ENCODE results near the gene RBMS3. TPM values are rescaled to one million over a fixed set of nuclear protein-coding genes. Genes with fewer than 3 reads are reported as not detected.

Gene RBMS3
- total and polyA plus RNA-seq, 2 experiments from 2014 or later, result 3.2 to 7.4 TPM

DNA sequence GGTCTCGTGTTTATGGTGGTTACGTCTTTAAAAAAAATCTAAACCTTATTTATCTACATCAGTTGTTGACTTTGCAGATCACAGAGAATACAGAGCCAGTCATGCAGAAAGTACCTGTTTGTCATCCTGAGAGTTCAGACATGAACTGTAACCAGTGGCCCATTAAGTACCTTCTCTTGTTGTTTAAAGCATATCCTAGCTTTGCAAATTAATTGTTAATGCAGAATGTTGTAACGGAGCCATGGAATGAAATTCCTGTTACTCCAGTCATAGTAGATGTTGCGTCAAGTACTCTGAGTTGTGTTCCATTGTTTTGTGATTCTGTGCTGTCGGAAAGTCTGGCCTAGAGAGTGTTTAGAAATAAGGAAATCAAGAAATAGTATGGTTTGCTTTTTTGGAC, 205.2 kb downstream of the RBMS3 start (continued):
- TF ChIP-seq, protein P1, sequence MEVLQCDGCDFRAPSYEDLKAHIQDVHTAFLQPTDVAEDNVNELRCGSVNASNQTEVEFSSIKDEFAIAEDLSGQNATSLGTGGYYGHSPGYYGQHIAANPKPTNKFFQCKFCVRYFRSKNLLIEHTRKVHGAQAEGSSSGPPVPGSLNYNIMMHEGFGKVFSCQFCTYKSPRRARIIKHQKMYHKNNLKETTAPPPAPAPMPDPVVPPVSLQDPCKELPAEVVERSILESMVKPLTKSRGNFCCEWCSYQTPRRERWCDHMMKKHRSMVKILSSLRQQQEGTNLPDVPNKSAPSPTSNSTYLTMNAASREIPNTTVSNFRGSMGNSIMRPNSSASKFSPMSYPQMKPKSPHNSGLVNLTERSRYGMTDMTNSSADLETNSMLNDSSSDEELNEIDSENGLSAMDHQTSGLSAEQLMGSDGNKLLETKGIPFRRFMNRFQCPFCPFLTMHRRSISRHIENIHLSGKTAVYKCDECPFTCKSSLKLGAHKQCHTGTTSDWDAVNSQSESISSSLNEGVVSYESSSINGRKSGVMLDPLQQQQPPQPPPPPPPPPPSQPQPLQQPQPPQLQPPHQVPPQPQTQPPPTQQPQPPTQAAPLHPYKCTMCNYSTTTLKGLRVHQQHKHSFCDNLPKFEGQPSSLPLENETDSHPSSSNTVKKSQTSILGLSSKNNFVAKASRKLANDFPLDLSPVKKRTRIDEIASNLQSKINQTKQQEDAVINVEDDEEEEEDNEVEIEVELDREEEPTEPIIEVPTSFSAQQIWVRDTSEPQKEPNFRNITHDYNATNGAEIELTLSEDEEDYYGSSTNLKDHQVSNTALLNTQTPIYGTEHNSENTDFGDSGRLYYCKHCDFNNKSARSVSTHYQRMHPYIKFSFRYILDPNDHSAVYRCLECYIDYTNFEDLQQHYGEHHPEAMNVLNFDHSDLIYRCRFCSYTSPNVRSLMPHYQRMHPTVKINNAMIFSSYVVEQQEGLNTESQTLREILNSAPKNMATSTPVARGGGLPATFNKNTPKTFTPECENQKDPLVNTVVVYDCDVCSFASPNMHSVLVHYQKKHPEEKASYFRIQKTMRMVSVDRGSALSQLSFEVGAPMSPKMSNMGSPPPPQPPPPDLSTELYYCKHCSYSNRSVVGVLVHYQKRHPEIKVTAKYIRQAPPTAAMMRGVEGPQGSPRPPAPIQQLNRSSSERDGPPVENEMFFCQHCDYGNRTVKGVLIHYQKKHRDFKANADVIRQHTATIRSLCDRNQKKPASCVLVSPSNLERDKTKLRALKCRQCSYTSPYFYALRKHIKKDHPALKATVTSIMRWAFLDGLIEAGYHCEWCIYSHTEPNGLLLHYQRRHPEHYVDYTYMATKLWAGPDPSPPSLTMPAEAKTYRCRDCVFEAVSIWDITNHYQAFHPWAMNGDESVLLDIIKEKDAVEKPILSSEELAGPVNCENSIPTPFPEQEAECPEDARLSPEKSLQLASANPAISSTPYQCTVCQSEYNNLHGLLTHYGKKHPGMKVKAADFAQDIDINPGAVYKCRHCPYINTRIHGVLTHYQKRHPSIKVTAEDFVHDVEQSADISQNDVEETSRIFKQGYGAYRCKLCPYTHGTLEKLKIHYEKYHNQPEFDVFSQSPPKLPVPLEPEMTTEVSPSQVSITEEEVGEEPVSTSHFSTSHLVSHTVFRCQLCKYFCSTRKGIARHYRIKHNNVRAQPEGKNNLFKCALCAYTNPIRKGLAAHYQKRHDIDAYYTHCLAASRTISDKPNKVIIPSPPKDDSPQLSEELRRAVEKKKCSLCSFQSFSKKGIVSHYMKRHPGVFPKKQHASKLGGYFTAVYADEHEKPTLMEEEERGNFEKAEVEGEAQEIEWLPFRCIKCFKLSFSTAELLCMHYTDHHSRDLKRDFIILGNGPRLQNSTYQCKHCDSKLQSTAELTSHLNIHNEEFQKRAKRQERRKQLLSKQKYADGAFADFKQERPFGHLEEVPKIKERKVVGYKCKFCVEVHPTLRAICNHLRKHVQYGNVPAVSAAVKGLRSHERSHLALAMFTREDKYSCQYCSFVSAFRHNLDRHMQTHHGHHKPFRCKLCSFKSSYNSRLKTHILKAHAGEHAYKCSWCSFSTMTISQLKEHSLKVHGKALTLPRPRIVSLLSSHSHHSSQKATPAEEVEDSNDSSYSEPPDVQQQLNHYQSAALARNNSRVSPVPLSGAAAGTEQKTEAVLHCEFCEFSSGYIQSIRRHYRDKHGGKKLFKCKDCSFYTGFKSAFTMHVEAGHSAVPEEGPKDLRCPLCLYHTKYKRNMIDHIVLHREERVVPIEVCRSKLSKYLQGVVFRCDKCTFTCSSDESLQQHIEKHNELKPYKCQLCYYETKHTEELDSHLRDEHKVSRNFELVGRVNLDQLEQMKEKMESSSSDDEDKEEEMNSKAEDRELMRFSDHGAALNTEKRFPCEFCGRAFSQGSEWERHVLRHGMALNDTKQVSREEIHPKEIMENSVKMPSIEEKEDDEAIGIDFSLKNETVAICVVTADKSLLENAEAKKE (CRISPR knock-in tag; IDR thresholded peaks at IDR 0.05), result no peak
- TF ChIP-seq POLR2AphosphoS5 (IDR thresholded peaks at IDR 0.05; ENCODE audit: low read depth) (no peak), ZNF114 (CRISPR knock-in tag; IDR thresholded peaks at IDR 0.05) (no peak), ZNF331 (CRISPR knock-in tag; IDR thresholded peaks at IDR 0.05; ENCODE audit: low read depth) (no peak)

DNA sequence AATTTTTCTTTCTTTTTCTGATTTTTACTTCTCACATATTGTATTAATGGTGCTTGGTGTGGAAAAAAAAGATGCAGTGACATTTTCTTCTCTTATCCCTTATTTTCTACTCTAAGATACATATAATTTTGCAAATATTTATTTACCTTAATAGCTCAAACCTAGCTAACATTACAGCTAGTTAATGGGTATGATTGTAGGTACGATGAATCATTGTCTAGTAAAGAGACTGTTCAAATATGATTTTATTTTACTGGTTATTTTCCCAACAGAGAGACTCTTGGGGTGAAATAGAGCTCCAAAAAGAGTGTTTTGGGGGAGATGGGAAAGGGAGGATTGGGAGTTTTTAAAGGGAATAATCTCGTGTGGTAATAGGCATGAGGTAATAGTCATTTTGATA, 206.0 kb downstream of the RBMS3 start:
- H3K4me2 ChIP-seq, result no peak overlapping the region
- TF ChIP-seq, protein P2, sequence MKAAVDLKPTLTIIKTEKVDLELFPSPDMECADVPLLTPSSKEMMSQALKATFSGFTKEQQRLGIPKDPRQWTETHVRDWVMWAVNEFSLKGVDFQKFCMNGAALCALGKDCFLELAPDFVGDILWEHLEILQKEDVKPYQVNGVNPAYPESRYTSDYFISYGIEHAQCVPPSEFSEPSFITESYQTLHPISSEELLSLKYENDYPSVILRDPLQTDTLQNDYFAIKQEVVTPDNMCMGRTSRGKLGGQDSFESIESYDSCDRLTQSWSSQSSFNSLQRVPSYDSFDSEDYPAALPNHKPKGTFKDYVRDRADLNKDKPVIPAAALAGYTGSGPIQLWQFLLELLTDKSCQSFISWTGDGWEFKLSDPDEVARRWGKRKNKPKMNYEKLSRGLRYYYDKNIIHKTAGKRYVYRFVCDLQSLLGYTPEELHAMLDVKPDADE (IDR thresholded peaks at IDR 0.05), result no peak
- TF ChIP-seq ZNF331 (CRISPR knock-in tag; IDR thresholded peaks at IDR 0.05; ENCODE audit: low read depth) (no peak), ZNF114 (CRISPR knock-in tag; IDR thresholded peaks at IDR 0.05) (no peak)
- TF ChIP-seq, protein P3, sequence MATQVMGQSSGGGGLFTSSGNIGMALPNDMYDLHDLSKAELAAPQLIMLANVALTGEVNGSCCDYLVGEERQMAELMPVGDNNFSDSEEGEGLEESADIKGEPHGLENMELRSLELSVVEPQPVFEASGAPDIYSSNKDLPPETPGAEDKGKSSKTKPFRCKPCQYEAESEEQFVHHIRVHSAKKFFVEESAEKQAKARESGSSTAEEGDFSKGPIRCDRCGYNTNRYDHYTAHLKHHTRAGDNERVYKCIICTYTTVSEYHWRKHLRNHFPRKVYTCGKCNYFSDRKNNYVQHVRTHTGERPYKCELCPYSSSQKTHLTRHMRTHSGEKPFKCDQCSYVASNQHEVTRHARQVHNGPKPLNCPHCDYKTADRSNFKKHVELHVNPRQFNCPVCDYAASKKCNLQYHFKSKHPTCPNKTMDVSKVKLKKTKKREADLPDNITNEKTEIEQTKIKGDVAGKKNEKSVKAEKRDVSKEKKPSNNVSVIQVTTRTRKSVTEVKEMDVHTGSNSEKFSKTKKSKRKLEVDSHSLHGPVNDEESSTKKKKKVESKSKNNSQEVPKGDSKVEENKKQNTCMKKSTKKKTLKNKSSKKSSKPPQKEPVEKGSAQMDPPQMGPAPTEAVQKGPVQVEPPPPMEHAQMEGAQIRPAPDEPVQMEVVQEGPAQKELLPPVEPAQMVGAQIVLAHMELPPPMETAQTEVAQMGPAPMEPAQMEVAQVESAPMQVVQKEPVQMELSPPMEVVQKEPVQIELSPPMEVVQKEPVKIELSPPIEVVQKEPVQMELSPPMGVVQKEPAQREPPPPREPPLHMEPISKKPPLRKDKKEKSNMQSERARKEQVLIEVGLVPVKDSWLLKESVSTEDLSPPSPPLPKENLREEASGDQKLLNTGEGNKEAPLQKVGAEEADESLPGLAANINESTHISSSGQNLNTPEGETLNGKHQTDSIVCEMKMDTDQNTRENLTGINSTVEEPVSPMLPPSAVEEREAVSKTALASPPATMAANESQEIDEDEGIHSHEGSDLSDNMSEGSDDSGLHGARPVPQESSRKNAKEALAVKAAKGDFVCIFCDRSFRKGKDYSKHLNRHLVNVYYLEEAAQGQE (IDR thresholded peaks at IDR 0.05; ENCODE audit: unreplicated experiment), result no peak
- H2AFZ ChIP-seq, result no peak overlapping the region
- Mint-ChIP-seq H3K27me3 (ENCODE audit: insufficient read depth, low read depth, poor library complexity) (peaks cover 2% of the 10 kb centered on the region), H3K36me3 (ENCODE audit: low read depth) (no peaks in the 10 kb centered on the region; the same call in 2 of the 3 replicates), H3K9me3 (no peaks in the 10 kb centered on the region), H3K4me3 (no peak overlapping the region), H3K4me1 (peaks cover 6% of the 10 kb centered on the region; the same call in 2 of the 3 replicates), H3K27ac (no peak overlapping the region)
- no peaks in the 10 kb centered on the region for H4K20me1 ChIP-seq (replicated peaks; ENCODE audit: insufficient read depth)
- DNase-seq (ENCODE audit: low spot score) (no peak), ATAC-seq (no peak)
- H3K4me1 ChIP-seq (ENCODE audit: insufficient read depth), result peaks cover 8% of the 10 kb centered on the region; the same call in 1 of the 2 replicates
- no peaks in the 10 kb centered on the region; the same call in 1 of the 2 replicates for H3K9me2 ChIP-seq (ENCODE audit: insufficient read depth)
- no peaks in the 10 kb centered on the region for H3K27me3 ChIP-seq (ENCODE audit: insufficient read depth)
- no peak overlapping the region for H3K4me3 ChIP-seq
- no peaks in the 10 kb centered on the region for H3K79me2 ChIP-seq (replicated peaks; ENCODE audit: insufficient read depth)
- H3K36me3 ChIP-seq (ENCODE audit: insufficient read depth), result no peaks in the 10 kb centered on the region
- no peak overlapping the region for H3K27ac ChIP-seq (ENCODE audit: low read depth)
- H3F3A ChIP-seq (replicated peaks; ENCODE audit: low read depth), result no peaks in the 10 kb centered on the region
